Measurements from ENCODE around the gene SYNE1.

DNA sequence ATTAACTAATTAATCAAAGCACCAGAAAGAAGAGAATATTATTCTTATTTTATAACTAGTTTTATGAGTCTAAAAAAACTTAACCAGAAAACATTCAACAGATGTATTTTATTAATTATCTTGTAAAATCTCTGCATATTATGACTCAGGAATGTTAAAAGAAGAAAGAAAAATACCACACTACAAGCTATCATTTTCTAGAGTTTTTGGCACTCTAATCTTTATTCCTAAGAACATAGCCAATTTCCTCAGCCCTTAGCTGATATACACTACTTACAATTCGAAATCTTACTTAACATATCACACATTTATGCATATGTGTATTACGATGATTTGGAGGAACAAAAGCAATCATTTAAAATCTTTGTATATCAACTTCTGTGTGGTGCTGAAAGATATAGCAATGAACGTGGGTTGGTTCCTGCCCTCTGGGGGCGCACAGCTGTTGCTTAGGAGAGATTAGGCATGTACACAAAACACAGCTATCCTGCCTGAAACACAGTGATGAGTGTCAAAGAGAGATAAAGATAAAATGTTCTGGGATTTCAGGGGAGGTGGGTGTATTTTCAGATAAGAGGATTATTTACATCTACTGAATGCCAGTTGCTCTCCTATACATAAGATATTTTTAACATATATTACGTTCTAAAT lies 404.5 kb downstream of the SYNE1 start:
- TF ChIP-seq, protein P1, sequence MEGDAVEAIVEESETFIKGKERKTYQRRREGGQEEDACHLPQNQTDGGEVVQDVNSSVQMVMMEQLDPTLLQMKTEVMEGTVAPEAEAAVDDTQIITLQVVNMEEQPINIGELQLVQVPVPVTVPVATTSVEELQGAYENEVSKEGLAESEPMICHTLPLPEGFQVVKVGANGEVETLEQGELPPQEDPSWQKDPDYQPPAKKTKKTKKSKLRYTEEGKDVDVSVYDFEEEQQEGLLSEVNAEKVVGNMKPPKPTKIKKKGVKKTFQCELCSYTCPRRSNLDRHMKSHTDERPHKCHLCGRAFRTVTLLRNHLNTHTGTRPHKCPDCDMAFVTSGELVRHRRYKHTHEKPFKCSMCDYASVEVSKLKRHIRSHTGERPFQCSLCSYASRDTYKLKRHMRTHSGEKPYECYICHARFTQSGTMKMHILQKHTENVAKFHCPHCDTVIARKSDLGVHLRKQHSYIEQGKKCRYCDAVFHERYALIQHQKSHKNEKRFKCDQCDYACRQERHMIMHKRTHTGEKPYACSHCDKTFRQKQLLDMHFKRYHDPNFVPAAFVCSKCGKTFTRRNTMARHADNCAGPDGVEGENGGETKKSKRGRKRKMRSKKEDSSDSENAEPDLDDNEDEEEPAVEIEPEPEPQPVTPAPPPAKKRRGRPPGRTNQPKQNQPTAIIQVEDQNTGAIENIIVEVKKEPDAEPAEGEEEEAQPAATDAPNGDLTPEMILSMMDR (IDR thresholded peaks at IDR 0.05) = no peak
- TF ChIP-seq POLR2A (IDR thresholded peaks at IDR 0.05) = no peak
